Activated B cell treated with CpG ODN at 0.5 μM for 24 hours (primary cell): ENCODE results near the gene TOR1B. TPM values are rescaled to one million over a fixed set of nuclear protein-coding genes. Genes with fewer than 3 reads are reported as not detected.

Experiments
- ATAC-seq: fragments of 200-7000 bp; cut with Tn5 transposase; one replicate; pipeline ENCODE4 v1.10.0; 2021; ENCODE audit warnings: low read depth, mild to moderate bottlenecking, moderate library complexity
- CTCF ChIA-PET: fragments of 350-600 bp; sonication (Branson Sonifier 250); formaldehyde crosslinking; loops from one replicate; lab custom pipeline; 2021; ENCODE audit warnings: antibody characterized with exemption; lab: Charles Lee
- POLR2A ChIA-PET: fragments of 350-600 bp; sonication (Branson Sonifier 250); formaldehyde crosslinking; loops from one replicate; lab custom pipeline; 2021; ENCODE audit warnings: antibody characterized with exemption; lab: Charles Lee
- DNase-seq: peaks from one replicate; pipeline ENCODE4 v3.0.0; 2022
- H3K27ac Mint-ChIP-seq: one replicate; pipeline ENCODE4 v1.8.0; 2020; ENCODE audit warnings: mixed read lengths
- H3K27me3 Mint-ChIP-seq: one replicate; pipeline ENCODE4 v1.8.0; 2021; ENCODE audit warnings: mixed read lengths
- H3K36me3 Mint-ChIP-seq: one replicate; pipeline ENCODE4 v1.8.0; 2021; ENCODE audit warnings: low read depth, mixed read lengths
- H3K4me1 Mint-ChIP-seq: one replicate; pipeline ENCODE4 v1.8.0; 2021; ENCODE audit warnings: mixed read lengths
- H3K4me3 Mint-ChIP-seq: one replicate; pipeline ENCODE4 v1.8.0; 2020; ENCODE audit warnings: mild to moderate bottlenecking, mixed read lengths
- H3K9me3 Mint-ChIP-seq: one replicate; pipeline ENCODE4 v1.8.0; 2020; ENCODE audit warnings: mixed read lengths
- CTCF ChIP-seq: fragments of 200-600 bp; IDR thresholded peaks from one replicate; pipeline ENCODE4 v1.8.0; 2022; ENCODE audit warnings: antibody characterized with exemption, mild to moderate bottlenecking
- intact Hi-C: fragments of 100-400 bp; cut with micrococcal nuclease; formaldehyde crosslinking; loops from one replicate; pipeline ENCODE4 v1.15.1; 2024
- total RNA-seq: library from RNA; stranded (reverse); gene quantifications from 2 replicates; pipeline ENCODE4 v1.2.3, GENCODE V29; 2022

The TOR1B gene
- total RNA-seq, 1 donor from 2014 or later, result 15.3 TPM

- peaks cover 13% of the 10 kb centered on the region for H3K4me1 Mint-ChIP-seq
- H3K36me3 Mint-ChIP-seq, result peaks cover 52% of the 10 kb centered on the region
- intact Hi-C loops, result no loop called here
- DNase-seq (no peak), ATAC-seq (no peak)
- POLR2A ChIA-PET, result interaction anchor here (0.7 to 1.0 kb wide), 2 partner anchors 8 to 58 kb away, joined by 3 to 4 read pairs; partner anchors contain the start of genes C9orf78 and USP20
- H3K27me3 Mint-ChIP-seq, result no peaks in the 10 kb centered on the region
- H3K9me3 Mint-ChIP-seq, result no peaks in the 10 kb centered on the region
- no peak for TF ChIP-seq CTCF
- CTCF ChIA-PET, result no interaction called here
- H3K27ac Mint-ChIP-seq, result no peak overlapping the region
- H3K4me3 Mint-ChIP-seq, result no peak overlapping the region
Observed at GRCh38 chr9:129826759-129827158, 23.8 kb downstream of the TOR1B start.

- intact Hi-C loops, result no loop called here
- no peaks in the 10 kb centered on the region for H3K27me3 Mint-ChIP-seq
- CTCF ChIA-PET, result no interaction called here
- POLR2A ChIA-PET, result interaction anchor here (0.5 kb wide), 1 partner anchor 10 kb away, joined by 3 read pairs; no protein-coding TSS in a partner anchor
- no peak for TF ChIP-seq CTCF
- no peak for ATAC-seq
- peaks cover 50% of the 10 kb centered on the region for H3K36me3 Mint-ChIP-seq
- DNase-seq, result no peak
- H3K4me3 Mint-ChIP-seq, result no peak overlapping the region
- no peak overlapping the region for H3K27ac Mint-ChIP-seq
- no peaks in the 10 kb centered on the region for H3K9me3 Mint-ChIP-seq
- peaks cover 4% of the 10 kb centered on the region for H3K4me1 Mint-ChIP-seq
Observed at GRCh38 chr9:129828051-129828450, 25.1 kb downstream of the TOR1B start.

GRCh38 chr9:129828969-129829368, 26.0 kb downstream of the TOR1B start:
- Mint-ChIP-seq H3K36me3 (peaks cover 54% of the 10 kb centered on the region), H3K4me1 (peaks cover 11% of the 10 kb centered on the region), H3K27me3 (no peaks in the 10 kb centered on the region), H3K4me3 (no peak overlapping the region), H3K27ac (no peak overlapping the region), H3K9me3 (no peaks in the 10 kb centered on the region)
- no peak for TF ChIP-seq CTCF
- DNase-seq (no peak), ATAC-seq (no peak)
- CTCF ChIA-PET, result no interaction called here
- POLR2A ChIA-PET, result no interaction called here
- intact Hi-C loops, result no loop called here

GRCh38 chr9:129832982-129833381, 30.0 kb downstream of the TOR1B start:
- ATAC-seq, result no peak
- H3K27me3 Mint-ChIP-seq, result no peaks in the 10 kb centered on the region
- peak overlapping the region; percentile 59 for H3K27ac Mint-ChIP-seq
- H3K4me3 Mint-ChIP-seq, result no peak overlapping the region
- ChIA-PET CTCF (no interaction called here), POLR2A (no interaction called here)
- DNase-seq, result no peak
- no peaks in the 10 kb centered on the region for H3K9me3 Mint-ChIP-seq
- intact Hi-C loops, result no loop called here
- peaks cover 38% of the 10 kb centered on the region for H3K4me1 Mint-ChIP-seq
- H3K36me3 Mint-ChIP-seq, result peaks cover 52% of the 10 kb centered on the region
- no peak for TF ChIP-seq CTCF

- peak overlapping the region; percentile 98 for H3K27ac Mint-ChIP-seq
- ATAC-seq, result peak; percentile 13
- peaks cover 46% of the 10 kb centered on the region for H3K4me1 Mint-ChIP-seq
- H3K27me3 Mint-ChIP-seq, result no peaks in the 10 kb centered on the region
- CTCF ChIA-PET, result interaction anchor here (0.9 to 3.0 kb wide), 2 partner anchors 10 to 51 kb away, joined by 3 to 13 read pairs; no protein-coding TSS in a partner anchor
- H3K4me3 Mint-ChIP-seq, result peak overlapping the region; percentile 99
- intact Hi-C loops, result loop anchor here (1.0 to 5.0 kb wide), 5 partner anchors 10 to 406 kb away; partner anchors contain the start of genes FNBP1, TOR1A and TOR1B
- no peaks in the 10 kb centered on the region for H3K9me3 Mint-ChIP-seq
- POLR2A ChIA-PET, result interaction anchor here (0.5 to 3.5 kb wide), 19 partner anchors 8 to 1463 kb away, joined by 3 to 28 read pairs (median 4); partner anchors contain the start of genes TOR1A and URM1
- no peak for TF ChIP-seq CTCF
- DNase-seq, result no peak
- peaks cover 36% of the 10 kb centered on the region for H3K36me3 Mint-ChIP-seq
Observed at GRCh38 chr9:129834489-129835127, 31.6 kb downstream of the TOR1B start.
